Measurements from ENCODE around the gene GASK1B.

GASK1B gene

DNA sequence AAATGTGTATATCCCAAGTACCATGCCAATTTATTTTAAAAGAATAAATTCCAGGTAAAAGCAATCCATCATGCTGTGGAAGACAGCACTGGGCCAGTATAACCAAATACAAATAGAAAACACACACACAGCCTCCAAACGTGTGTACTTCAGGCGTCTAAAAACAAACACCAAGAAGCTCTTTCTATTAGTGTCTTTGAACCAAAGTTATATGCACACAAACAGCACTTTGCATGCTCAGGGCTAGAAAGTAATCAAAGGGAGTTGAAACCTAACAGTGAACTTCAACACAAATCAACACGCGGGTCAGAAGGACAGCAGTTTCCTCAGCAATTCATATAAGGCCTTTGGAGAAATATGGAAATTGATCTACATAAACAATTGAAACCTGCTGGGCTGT is 15.4 kb downstream of the GASK1B start:
- no peak for DNase-seq (ENCODE audit: low read depth)
- TF ChIP-seq CTCF (IDR thresholded peaks at IDR 0.05; ENCODE audit: control insufficient read depth, extremely low read depth, insufficient read depth) = no peak
- no peak overlapping the region for H3K4me3 ChIP-seq (ENCODE audit: low read depth, low read length)

DNA sequence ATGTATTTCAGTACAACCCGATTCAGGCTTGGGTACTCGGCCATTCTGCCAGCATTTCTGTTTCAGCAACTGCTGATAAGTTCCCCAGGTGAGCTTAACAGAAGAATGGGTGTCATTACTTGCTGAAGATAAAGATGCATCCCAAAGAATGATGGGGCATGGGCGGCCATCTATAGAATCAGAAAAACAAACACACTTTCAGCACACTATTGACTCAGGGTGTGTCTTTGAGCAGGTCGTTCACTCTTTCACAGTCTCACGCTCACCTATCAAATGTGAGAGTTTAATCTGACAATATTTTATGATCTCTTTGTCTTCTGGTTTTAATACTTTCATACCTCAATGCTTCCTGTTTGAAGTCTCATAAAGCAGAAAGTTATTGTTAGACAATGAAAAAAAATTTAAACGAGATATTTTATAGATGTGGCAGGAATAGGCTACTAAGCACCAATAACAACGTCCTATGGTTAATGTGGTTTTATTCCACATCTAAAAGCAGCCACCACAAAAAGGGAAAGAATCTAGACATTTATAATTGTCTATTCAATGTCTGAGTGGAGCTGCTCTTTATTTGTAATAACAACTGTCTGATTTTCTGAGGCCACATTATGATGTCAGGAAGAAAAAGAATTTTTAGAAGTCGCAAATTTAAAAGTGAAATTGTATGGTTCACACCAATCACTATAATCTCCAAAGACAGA is 17.0 kb downstream of the GASK1B start:
- peak; percentile 87 for DNase-seq (ENCODE audit: low read depth)
- no peak for TF ChIP-seq CTCF (IDR thresholded peaks at IDR 0.05; ENCODE audit: control insufficient read depth, extremely low read depth, insufficient read depth)
- no peak overlapping the region for H3K4me3 ChIP-seq (ENCODE audit: low read depth, low read length)

DNA sequence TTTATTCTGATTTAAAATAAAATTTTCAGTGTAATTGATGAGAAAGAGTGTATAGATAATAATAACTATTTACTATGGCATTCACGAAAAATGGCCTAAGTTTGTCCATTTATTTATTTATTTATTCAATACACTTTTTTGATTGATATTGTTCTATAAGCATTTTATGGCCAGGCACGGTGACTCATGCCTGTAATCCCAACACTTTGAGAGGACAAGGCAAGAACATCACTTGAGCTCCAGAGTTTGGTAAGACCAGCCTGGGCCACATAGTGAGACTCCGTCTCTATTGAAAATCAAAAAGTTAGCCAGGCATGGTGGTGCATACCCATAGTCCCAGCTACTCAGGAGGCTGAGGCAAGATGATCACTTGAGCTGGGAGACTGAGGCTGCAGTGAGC is 25.7 kb downstream of the GASK1B start:
- no peak for TF ChIP-seq CTCF (IDR thresholded peaks at IDR 0.05; ENCODE audit: control insufficient read depth, extremely low read depth, insufficient read depth)
- DNase-seq (ENCODE audit: low read depth) = no peak
- no peak overlapping the region for H3K4me3 ChIP-seq (ENCODE audit: low read depth, low read length)

DNA sequence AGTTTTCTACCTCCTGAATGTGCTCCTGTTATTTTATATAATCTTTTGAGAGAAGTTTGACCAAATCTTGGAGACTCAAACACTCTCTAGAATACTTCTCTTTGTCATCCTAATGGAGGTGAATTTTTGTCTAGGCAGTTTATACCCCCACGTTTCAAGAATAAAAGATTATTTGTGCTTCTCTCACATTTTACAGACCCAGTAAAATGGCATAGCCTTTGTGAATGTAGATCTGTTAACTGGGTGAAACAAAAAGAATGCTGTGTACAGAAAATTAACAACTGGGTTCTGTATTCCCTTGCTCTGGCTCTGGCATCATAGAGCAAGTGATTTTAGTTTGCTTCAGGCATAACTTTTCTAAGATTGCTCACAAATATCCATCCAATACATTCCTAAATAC is 26.1 kb downstream of the GASK1B start:
- no peak overlapping the region for H3K4me3 ChIP-seq (ENCODE audit: low read depth, low read length)
- no peak for TF ChIP-seq CTCF (IDR thresholded peaks at IDR 0.05; ENCODE audit: control insufficient read depth, extremely low read depth, insufficient read depth)
- no peak for DNase-seq (ENCODE audit: low read depth)

DNA sequence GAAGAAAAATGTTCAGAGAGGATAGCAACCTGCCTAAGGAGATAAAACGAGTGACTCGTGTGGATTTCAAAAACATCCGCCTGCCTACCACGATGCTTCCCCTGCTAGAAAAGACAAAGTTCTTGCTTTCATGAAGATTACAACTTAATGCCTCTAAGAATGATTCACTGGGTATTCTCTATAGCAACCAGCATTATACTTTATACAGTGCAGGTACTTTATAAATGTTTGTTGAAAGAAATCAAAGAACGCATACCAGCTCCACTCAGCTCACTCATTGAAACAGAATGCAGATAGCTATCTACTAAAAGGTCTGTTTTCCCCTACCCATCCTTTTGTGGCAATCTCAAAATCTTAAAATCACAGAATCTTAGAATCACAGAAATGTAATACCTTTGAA is 33.7 kb downstream of the GASK1B start:
- no peak overlapping the region for H3K4me3 ChIP-seq (ENCODE audit: low read depth, low read length)
- no peak for DNase-seq (ENCODE audit: low read depth)
- TF ChIP-seq CTCF (IDR thresholded peaks at IDR 0.05; ENCODE audit: control insufficient read depth, extremely low read depth, insufficient read depth) = no peak

- TF ChIP-seq CTCF (IDR thresholded peaks at IDR 0.05; ENCODE audit: control insufficient read depth, extremely low read depth, insufficient read depth) = no peak
- DNase-seq (ENCODE audit: low read depth) = no peak
Measured at GRCh38 chr4:158134222-158134621, 38.6 kb downstream of the GASK1B start.

GRCh38 chr4:158133551-158133950 is 39.3 kb downstream of the GASK1B start:
- DNase-seq (ENCODE audit: low read depth) = no peak
- TF ChIP-seq CTCF (IDR thresholded peaks at IDR 0.05; ENCODE audit: control insufficient read depth, extremely low read depth, insufficient read depth) = no peak
- H3K4me3 ChIP-seq (ENCODE audit: low read depth, low read length) = no peak overlapping the region

More at GRCh38 chr4:158134222-158134621, 38.6 kb downstream of the GASK1B start:
- H3K4me3 ChIP-seq (ENCODE audit: low read depth, low read length) = no peak overlapping the region
